Measurements from ENCODE around the gene ATP1A2.

ATP1A2 gene

GRCh38 chr1:160122978-160123495 is 7.5 kb downstream of the ATP1A2 start:
- Histone ChIP-seq H3K9me3 (ENCODE audit: control insufficient read depth, insufficient read depth, low read length) (no peaks in the 10 kb centered on the region), H3K9me2 (replicated peaks; ENCODE audit: control insufficient read depth, low read length) (no peaks in the 10 kb centered on the region)
- TF ChIP-seq CTCF (IDR thresholded peaks at IDR 0.05; ENCODE audit: low read depth, low read length, poor library complexity, severe bottlenecking) (no peak), EZH2phosphoT487 (IDR thresholded peaks at IDR 0.05; ENCODE audit: borderline replicate concordance, low read length) (no peak)

GRCh38 chr1:160123726-160124125 is 8.2 kb downstream of the ATP1A2 start:
- H4K20me1 ChIP-seq (ENCODE audit: control insufficient read depth, insufficient read depth, low read depth, low read length) = no peaks in the 10 kb centered on the region
- H3K4me3 ChIP-seq (ENCODE audit: low read length) = no peak overlapping the region
- no peak overlapping the region for H3K27ac ChIP-seq (ENCODE audit: low read depth, low read length)
- no peaks in the 10 kb centered on the region for H3K79me2 ChIP-seq (ENCODE audit: control insufficient read depth, low read length)
- no peaks in the 10 kb centered on the region for H3K4me1 ChIP-seq (ENCODE audit: control insufficient read depth, low read length)
- no peak for TF ChIP-seq EZH2phosphoT487 (IDR thresholded peaks at IDR 0.05; ENCODE audit: borderline replicate concordance, low read length)
- no peak for TF ChIP-seq CTCF (IDR thresholded peaks at IDR 0.05; ENCODE audit: low read depth, low read length, poor library complexity, severe bottlenecking)
- no peaks in the 10 kb centered on the region for H3F3A ChIP-seq (ENCODE audit: control insufficient read depth, insufficient read depth)
- H3K36me3 ChIP-seq (ENCODE audit: control insufficient read depth, low read length) = no peaks in the 10 kb centered on the region
- H3K4me2 ChIP-seq (ENCODE audit: low read length) = no peak overlapping the region
- H3K9me2 ChIP-seq (replicated peaks; ENCODE audit: control insufficient read depth, low read length) = no peaks in the 10 kb centered on the region
- peaks cover 3% of the 10 kb centered on the region; the same call in 1 of the 2 replicates for H3K27me3 ChIP-seq (ENCODE audit: control insufficient read depth, low read length)
- H3K9me3 ChIP-seq (ENCODE audit: control insufficient read depth, insufficient read depth, low read length) = no peaks in the 10 kb centered on the region

More at GRCh38 chr1:160122978-160123495, 7.5 kb downstream of the ATP1A2 start:
- Histone ChIP-seq H4K20me1 (ENCODE audit: control insufficient read depth, insufficient read depth, low read depth, low read length) (no peaks in the 10 kb centered on the region), H3K79me2 (ENCODE audit: control insufficient read depth, low read length) (no peaks in the 10 kb centered on the region), H3K36me3 (ENCODE audit: control insufficient read depth, low read length) (no peaks in the 10 kb centered on the region), H3K27ac (ENCODE audit: low read depth, low read length) (no peak overlapping the region), H3K27me3 (ENCODE audit: control insufficient read depth, low read length) (peaks cover 1% of the 10 kb centered on the region; the same call in 1 of the 2 replicates), H3K4me1 (ENCODE audit: control insufficient read depth, low read length) (no peaks in the 10 kb centered on the region), H3F3A (ENCODE audit: control insufficient read depth, insufficient read depth) (no peaks in the 10 kb centered on the region), H3K4me3 (ENCODE audit: low read length) (no peak overlapping the region), H3K4me2 (ENCODE audit: low read length) (no peak overlapping the region)

GRCh38 chr1:160124705-160125478 is 9.3 kb downstream of the ATP1A2 start:
- H3K9me3 ChIP-seq (ENCODE audit: control insufficient read depth, insufficient read depth, low read length) = no peaks in the 10 kb centered on the region
- H3K27ac ChIP-seq (ENCODE audit: low read depth, low read length) = no peak overlapping the region
- H3K4me1 ChIP-seq (ENCODE audit: control insufficient read depth, low read length) = no peaks in the 10 kb centered on the region
- no peak overlapping the region for H3K4me2 ChIP-seq (ENCODE audit: low read length)
- no peak overlapping the region for H3K4me3 ChIP-seq (ENCODE audit: low read length)
- TF ChIP-seq EZH2phosphoT487 (IDR thresholded peaks at IDR 0.05; ENCODE audit: borderline replicate concordance, low read length) (no peak), CTCF (IDR thresholded peaks at IDR 0.05; ENCODE audit: low read depth, low read length, poor library complexity, severe bottlenecking) (peak; percentile 8)
- no peaks in the 10 kb centered on the region for H3K9me2 ChIP-seq (replicated peaks; ENCODE audit: control insufficient read depth, low read length)
- no peaks in the 10 kb centered on the region for H4K20me1 ChIP-seq (ENCODE audit: control insufficient read depth, insufficient read depth, low read depth, low read length)
- H3K36me3 ChIP-seq (ENCODE audit: control insufficient read depth, low read length) = no peaks in the 10 kb centered on the region
- H3F3A ChIP-seq (ENCODE audit: control insufficient read depth, insufficient read depth) = no peaks in the 10 kb centered on the region
- peaks cover 3% of the 10 kb centered on the region; the same call in 1 of the 2 replicates for H3K27me3 ChIP-seq (ENCODE audit: control insufficient read depth, low read length)
- no peaks in the 10 kb centered on the region for H3K79me2 ChIP-seq (ENCODE audit: control insufficient read depth, low read length)
